Measurements from ENCODE around the gene SIGLEC8. TPM values are rescaled to one million over a fixed set of nuclear protein-coding genes. Genes with fewer than 3 reads are reported as not detected.

Gene SIGLEC8
- total and polyA plus RNA-seq, 9 of the 15 experiments (the other 6 are each of a cell fraction or from before 2014, with no cell fraction given), result 0.04 to 0.65 (median 0.39) TPM

GRCh38 chr19:51467864-51468544 lies 9.8 kb upstream of the SIGLEC8 start (continued):
- TF ChIP-seq, protein P1, sequence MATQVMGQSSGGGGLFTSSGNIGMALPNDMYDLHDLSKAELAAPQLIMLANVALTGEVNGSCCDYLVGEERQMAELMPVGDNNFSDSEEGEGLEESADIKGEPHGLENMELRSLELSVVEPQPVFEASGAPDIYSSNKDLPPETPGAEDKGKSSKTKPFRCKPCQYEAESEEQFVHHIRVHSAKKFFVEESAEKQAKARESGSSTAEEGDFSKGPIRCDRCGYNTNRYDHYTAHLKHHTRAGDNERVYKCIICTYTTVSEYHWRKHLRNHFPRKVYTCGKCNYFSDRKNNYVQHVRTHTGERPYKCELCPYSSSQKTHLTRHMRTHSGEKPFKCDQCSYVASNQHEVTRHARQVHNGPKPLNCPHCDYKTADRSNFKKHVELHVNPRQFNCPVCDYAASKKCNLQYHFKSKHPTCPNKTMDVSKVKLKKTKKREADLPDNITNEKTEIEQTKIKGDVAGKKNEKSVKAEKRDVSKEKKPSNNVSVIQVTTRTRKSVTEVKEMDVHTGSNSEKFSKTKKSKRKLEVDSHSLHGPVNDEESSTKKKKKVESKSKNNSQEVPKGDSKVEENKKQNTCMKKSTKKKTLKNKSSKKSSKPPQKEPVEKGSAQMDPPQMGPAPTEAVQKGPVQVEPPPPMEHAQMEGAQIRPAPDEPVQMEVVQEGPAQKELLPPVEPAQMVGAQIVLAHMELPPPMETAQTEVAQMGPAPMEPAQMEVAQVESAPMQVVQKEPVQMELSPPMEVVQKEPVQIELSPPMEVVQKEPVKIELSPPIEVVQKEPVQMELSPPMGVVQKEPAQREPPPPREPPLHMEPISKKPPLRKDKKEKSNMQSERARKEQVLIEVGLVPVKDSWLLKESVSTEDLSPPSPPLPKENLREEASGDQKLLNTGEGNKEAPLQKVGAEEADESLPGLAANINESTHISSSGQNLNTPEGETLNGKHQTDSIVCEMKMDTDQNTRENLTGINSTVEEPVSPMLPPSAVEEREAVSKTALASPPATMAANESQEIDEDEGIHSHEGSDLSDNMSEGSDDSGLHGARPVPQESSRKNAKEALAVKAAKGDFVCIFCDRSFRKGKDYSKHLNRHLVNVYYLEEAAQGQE (IDR thresholded peaks at IDR 0.05; ENCODE audit: borderline replicate concordance), result no peak; the same call in none of the 2 replicates
- TF ChIP-seq, protein P1 (CRISPR knock-in tag; IDR thresholded peaks at IDR 0.05; ENCODE audit: low read depth), result peak; percentile 66
- TF ChIP-seq, protein P2, sequence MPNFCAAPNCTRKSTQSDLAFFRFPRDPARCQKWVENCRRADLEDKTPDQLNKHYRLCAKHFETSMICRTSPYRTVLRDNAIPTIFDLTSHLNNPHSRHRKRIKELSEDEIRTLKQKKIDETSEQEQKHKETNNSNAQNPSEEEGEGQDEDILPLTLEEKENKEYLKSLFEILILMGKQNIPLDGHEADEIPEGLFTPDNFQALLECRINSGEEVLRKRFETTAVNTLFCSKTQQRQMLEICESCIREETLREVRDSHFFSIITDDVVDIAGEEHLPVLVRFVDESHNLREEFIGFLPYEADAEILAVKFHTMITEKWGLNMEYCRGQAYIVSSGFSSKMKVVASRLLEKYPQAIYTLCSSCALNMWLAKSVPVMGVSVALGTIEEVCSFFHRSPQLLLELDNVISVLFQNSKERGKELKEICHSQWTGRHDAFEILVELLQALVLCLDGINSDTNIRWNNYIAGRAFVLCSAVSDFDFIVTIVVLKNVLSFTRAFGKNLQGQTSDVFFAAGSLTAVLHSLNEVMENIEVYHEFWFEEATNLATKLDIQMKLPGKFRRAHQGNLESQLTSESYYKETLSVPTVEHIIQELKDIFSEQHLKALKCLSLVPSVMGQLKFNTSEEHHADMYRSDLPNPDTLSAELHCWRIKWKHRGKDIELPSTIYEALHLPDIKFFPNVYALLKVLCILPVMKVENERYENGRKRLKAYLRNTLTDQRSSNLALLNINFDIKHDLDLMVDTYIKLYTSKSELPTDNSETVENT (CRISPR knock-in tag; IDR thresholded peaks at IDR 0.05), result no peak; the same call in 1 of the 2 replicates
- peak; percentile 66 to 84 for TF ChIP-seq MNT (conservative IDR thresholded peaks at IDR 0.05)
- 0 out of 2 replicates have a peak, but pooled peaks have one; percentile 10 for TF ChIP-seq ZNF444 (CRISPR knock-in tag; IDR thresholded peaks at IDR 0.05)
- no peak for TF ChIP-seq HMGXB4 (CRISPR knock-in tag; IDR thresholded peaks at IDR 0.05)

Measured in K562 (cell line).